GM21515 (cell line): ENCODE data around the gene RALGAPA1.
"Not testable (repeated sequence)": the region's sequence is repeated elsewhere in the genome, so short reads cannot be mapped to it uniquely, and the experiment has no call there.

Source experiments
- ATAC-seq: cut with Tn5 transposase; IDR thresholded peaks from one replicate; pipeline ENCODE4 v1.9.1; 2021; ENCODE audit not compliant: unreplicated experiment

RALGAPA1 gene

DNA sequence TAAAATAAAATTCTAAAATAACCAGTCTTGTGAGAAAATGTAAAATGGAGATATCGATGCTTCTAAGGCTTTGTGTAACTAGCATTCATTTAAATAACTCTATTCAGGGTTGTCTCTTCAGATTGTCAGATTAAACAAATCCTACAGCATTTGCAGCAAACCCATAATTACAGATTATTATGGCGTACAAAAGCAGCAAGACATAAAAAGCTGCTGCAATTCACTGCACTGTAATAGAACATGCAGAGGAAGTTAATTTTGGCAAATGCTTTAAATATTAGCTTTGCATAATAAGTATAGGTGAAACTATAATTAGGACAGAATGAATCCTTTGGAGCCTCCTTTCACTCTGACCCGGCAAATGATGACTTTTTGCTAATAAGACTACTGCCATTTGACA lies 176.8 kb downstream of the RALGAPA1 start:
- ATAC-seq, result no peak

DNA sequence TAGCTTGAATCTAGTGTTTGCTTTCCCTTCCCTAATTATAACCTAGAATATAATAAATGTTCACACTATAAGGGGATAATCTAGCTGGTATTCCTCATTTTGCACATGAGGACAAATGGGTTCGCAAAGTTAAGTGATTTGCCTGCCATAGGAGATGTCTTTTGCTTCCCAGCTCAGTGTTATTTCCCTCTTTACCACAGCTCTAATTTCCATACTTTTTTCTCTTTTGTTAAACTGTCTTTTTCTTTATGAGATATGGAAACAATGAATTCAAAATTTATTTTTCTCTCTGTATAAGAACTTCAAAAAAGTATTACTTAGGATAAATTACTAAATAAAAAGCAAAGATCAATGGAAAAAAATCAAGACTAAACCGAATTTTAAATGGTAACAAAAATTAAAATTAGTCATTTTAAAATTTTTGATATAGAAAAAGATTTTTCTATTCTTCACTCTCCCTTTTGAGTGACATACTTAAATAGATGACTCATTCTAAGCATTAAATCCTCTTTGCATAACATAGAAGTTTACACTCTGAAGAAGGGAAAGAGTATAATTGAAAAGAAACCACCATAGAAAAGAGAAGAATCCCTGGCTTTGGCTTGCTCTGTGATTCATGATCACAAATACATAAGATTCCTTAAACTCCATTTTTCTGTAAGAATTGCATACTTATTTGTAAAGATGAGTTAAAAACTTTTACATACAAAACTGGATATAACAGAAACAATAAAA lies 177.9 kb downstream of the RALGAPA1 start:
- no peak for ATAC-seq

DNA sequence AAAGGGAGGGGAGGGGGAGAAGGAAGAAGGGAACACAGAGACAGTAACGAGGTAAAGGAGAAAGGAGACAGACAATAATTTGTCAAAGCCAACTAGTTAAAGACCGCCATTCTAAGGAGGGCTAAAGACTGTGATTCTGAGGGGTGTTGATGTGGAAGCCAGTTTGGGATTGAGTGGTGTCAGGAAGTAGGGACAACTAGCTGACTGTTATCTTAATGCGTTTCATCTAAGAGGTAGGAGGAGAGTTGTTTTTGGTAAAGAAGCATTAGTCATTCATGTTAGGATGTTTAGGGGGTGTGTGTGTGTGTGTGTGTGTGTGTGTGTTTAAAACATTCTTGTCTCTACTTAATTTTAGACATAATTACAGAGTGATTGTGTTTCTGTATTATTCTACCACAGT lies 180.1 kb downstream of the RALGAPA1 start:
- no peak for ATAC-seq

DNA sequence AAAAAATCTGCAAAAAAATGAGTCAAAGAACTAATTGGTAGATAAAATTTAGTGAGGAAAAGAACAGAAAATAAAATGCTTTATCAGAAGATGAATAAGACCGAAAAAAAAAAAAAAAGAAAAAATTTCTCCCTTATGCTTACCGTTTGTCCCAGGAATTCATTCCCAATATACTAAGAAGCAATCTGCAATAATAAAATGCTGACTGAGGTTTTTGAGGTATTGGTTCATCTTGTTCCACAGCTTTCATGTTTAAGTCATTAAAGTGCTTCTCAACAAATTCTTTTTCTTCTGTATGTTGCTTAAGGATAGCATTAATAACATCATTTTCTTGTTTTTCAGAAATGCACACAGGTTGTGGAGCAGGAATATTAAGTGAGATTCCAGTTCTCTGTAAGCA lies 182.1 kb downstream of the RALGAPA1 start:
- ATAC-seq, result not testable (repeated sequence)

DNA sequence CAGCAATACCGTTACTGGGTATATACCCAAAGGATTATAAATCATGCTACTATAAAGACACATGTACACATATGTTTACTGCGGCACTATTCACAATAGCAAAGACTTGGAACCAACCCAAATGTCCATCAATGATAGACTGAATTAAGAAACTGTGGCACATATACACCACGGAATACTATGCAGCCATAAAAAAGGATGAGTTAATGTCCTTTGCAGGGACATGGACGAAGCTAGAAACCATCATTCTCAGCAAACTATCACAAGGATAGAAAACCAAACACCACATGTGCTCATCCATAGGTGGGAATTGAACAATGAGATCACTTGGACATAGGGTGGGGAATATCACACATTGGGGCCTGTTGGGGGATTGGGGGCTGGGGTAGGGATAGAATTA lies 187.1 kb downstream of the RALGAPA1 start:
- not testable (repeated sequence) for ATAC-seq

DNA sequence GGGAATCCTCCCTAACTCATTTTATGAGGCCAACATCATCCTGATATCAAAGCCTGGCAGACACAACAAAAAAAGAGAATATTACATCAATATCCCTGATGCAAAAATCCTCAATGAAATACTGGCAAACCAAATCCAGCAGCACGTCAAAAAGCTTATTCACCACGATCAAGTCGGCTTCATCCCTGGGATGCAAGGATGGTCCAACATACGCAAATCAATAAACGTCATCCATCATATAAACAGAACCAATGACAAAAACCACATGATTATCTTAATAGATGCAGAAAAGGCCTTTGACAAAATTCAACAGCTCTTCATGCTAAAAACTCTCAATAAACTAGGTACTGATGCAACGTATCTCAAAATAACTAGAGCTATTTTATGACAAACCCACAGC lies 189.1 kb downstream of the RALGAPA1 start:
- not testable (repeated sequence) for ATAC-seq

DNA sequence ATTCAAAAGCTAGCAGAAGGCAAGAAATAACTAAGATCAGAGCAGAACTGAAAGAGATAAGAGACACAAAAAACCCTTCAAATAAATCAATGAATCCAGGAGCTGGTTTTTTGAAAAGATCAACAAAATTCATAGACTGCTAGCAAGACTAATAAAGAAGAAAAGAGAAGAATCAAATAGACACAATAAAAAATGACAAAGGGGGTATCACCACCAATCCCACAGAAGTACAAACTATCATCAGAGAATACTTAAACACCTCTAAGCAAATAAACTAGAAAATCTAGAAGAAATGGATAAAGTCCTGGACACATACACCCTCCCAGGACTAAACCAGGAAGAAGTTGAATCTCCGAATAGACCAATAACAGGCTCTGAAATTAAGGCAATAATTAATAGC lies 189.6 kb downstream of the RALGAPA1 start:
- not testable (repeated sequence) for ATAC-seq

DNA sequence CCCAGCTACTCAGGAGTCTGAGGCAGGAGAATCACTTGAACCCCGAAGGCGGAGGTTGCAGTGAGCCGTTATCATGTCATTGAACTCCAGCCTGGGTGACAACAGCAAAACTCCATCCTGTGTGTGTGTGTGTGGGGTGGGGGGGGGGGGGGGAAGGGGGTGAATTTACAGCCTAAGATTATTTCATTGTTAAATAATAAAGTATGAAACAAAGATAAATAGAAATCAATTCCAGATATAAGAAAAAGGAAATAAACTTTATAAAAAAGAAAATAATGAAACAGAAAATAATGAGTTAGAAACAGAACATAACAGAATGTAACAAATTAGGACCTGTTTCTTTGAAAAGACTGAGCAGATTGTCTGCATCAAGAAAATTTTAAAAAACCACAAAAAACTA lies 191.6 kb downstream of the RALGAPA1 start:
- no peak for ATAC-seq

DNA sequence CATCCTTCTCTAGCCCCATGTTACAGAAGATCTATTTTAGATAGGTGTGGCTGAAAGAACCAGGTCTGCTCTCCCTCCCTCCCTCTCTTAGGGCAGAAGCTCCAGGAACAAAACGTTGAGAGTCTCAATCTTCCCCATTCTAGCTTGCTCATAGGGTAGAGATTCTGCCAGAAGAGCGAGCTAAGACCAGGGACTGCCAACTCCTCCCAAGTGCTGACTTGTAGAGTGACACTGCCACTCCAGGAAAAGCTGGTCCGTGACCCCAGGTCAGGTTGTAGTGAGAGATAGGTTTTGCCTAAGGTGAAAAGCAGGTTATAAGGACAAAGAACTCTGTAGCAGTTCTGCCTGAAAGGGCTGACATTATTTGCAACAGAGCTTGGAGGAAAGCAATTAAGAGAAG lies 201.7 kb downstream of the RALGAPA1 start:
- ATAC-seq, result no peak

DNA sequence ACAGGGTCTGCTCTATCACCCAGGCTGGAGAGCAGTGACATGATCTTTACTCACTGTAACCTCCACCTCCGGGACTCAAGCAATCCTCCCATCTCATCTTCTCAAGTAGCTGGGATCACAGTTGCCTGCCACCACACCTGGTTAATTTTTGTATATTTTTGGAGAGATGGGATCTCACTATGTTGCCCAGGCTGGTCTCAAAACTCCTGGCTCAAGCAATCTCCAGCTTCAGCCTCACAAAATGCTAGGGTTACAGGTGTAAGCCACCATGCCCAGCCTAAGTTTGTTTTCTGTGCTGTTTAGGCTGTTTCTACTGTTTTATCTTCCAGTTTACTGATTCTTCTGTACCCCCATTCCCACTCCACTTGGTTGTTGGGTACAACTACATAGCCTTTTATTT lies 208.8 kb downstream of the RALGAPA1 start:
- ATAC-seq, result no peak

DNA sequence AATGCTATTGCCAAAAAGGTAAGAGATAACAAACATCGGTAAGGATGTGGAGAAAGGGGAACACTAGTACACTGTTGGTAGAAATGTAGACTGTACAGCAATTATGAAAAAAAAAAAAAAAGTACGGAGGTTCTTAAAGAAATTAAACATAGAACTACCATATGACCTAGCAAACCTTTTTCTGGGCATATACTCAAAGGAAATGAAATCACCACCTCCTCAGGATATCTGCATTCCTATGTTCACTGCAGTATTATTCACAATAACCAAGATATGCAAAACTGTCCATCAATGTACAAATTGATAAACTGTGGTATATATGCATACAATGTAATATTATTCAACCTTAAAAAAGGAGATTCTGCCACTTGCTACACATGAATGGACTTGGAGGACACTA lies 214.5 kb downstream of the RALGAPA1 start:
- no peak for ATAC-seq

DNA sequence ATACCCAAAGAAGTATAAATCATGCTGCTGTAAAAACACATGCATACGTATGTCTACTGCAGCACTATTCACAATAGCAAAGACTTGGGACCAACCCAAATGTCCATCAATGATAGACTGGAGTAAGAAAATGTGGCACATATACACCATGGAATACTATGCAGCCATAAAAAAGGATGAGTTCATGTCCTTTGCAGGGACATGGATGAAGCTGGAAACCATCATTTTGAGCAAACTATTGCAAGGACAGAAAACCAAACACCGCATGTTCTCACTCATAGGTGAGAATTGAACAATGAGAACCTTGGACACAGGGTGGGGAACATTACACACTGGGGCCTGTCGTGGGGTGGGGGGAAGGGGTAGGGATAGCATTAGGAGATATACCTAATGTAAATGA lies 221.7 kb downstream of the RALGAPA1 start:
- not testable (repeated sequence) for ATAC-seq

DNA sequence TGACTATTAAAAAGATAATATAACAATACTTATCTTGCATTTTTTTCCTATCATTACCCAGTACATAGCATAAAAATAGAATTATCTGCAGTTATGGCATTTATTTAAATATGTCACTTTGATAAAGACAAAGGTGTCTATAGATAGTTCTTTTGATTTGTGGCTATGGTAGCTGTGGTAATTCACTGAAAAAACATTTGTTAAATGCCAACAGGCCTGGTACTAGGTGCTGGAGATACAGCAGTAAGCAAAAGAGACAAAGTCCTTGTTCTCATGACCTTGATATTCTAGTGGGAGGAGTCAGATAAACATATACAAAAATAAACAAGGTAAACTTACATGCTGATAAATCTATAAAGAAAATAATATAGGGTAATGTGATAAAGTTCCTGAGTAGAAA lies 230.5 kb downstream of the RALGAPA1 start:
- no peak for ATAC-seq

DNA sequence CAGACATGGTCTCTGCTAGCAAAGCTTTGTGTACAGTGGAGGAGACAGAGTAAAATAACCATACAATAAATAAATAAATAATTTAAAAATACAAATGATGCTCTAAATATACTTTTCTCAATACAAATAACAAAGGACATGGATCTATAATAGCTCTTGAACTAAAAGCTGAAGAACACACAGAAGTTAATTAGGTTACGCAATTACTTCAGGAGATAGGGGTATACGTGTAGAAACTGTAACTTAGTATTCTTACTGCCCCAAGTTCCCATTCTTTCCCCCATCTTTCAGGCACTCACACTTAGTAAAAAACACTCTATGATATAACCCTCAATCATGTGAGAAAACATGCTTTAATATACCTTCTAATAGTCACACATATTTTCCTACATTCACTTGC lies 231.0 kb downstream of the RALGAPA1 start:
- ATAC-seq, result no peak

DNA sequence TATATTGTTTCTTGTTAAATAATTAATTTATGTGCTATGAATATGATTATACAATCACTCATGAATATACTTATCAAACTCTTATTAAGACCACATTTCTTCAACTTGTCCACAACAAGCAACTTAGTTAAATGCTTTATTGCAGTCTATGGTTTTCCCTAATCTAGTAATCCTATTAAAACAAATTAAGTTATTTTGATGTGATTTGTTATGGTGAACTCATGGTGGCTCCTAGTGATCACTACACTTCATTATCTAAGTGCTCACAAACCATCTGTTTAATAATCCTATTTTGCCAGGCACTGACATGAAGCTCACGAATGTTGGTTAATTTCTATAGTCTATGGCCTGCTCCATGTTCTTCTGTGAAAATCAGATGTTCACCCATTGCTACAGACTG lies 232.2 kb downstream of the RALGAPA1 start:
- ATAC-seq, result no peak

DNA sequence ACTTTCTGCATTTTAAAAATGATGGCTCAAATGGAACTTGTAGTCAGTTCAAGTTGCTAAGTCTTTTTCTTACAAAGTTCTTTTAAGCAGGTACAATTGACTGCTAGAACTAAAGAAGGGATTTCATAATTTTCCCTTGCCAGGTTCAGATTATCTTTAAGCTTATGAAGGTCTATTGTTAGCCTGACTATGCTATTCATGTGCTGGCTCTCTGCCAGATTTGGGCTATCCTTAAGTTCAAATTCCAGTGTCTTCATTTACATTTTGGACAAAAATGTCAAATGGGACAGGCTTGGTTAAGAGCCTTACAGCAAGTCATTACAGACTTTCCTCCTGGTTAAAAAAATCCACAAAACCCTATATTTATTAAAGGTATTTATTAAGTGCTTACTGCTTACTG lies 232.8 kb downstream of the RALGAPA1 start:
- ATAC-seq, result no peak

DNA sequence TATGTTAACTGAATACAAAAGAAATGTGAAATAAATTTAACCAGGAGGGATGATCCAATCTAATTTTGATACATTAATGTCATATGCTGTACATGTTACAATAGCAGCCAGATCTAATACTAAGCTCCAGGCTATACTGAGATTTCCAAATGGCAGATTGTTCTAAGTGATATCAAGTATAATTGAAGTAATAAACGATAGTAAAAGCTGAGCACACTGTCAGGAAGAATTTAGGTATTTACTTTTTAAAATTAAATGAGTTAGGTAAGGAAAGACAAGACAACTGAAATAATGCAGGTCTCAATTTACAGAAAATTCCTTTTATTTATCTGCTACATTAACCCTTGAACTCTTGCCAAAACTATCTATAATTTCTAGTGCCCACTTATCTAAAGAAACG lies 235.2 kb downstream of the RALGAPA1 start:
- ATAC-seq, result no peak

DNA sequence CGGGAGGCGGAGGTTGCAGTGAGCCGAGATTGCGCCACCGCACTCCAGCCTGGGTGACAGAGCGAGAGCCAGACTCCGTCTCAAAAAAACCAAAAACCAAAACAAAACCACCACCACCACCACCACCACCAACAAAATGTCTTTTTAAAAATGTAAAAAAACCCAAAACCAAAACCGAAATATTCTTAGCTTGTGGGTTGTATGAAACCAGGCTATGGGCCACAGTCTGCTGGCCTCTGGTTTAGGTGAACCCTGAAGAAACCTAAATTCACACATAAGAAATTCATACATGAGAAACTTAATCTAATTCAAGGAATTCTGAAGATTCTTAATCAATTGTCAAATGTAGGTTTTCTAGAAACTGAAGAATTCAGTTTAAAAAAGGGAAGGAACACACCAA lies 237.5 kb downstream of the RALGAPA1 start:
- ATAC-seq, result no peak

DNA sequence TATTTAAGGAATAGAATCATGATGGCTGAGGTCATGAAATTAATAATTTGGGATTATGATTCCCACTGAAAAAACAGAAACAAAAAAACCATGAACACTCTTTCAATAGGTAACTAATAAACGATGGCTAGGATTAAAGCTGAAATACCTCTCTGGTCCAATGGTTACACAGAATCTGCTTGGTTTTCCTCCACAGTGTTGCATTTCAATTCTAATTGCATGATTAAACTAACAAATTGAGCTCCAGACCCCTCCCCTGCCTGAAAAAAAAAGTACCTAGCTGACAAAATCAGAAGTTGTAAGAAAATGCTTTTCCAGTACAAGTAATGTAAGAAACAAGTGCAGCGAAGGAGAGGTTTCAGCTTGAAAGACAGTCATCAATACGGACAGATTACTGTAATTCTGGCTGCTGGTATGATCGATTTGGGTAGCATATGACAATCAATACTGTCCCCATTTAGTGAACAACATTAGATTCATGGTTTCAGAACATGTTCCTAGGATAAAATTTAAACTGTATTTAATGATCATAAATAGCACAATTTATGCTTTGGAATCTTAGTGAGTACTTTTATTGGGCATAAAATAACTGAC lies 243.1 kb downstream of the RALGAPA1 start:
- ATAC-seq, result no peak

DNA sequence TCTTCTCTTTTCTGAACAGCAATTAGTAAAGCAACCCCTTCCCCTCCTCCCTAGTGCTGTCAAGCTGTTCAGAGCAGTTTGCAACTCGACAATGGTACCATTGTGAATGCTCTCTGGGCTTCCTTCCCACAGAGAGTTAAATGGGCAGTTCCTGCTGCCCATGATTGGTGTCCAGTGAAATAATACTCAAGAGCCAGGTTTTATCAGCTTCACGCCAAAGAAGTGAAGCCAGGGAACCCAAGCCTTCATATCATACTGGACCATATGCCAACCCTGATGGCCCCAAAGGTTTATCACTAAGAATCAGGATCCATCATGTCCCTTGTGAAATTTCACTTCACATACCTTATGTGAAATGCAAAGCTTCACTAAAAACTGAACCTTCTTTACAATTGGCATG lies 250.4 kb downstream of the RALGAPA1 start:
- no peak for ATAC-seq

DNA sequence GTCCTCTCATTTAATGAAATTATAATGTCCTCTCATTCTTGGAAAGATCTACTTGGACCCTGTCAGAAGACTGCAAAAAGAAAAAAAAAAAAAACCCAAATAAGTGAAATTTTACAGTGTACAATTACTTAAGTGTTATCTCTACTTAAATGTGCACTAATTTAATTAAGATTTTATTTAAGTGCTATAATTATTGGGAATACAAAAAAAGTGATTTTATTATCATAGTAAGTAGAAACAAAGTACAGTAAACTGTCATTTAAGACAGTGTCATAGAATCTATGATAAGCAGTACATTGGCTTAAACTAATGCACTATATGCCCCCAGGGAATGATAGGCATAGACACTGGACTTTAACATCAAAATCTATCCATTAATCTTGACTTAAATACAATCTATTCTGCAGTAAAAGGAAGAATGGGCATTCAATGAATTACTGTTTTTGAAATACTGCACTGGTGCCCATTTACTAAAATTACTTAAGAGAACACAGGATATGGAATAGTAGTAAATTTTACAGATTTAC lies 251.8 kb downstream of the RALGAPA1 start:
- no peak for ATAC-seq

DNA sequence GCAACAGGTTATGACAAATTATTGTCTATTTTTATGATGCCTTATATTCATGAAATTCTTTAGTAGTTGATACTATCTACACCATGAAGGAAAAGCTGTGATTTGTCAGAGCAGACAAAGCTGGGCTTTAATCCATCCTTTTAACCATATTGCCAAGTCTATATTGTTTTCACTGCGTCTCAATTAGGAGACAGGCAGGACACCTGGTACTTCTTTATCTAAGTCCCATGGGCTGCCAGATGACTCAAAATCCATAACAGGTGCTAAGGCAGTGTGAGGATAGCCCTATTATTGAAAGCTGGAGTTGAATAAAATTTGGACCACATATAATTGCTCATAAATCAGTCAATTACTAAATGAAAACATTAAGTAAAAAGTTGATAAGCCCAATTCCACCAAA lies 252.5 kb downstream of the RALGAPA1 start:
- no peak for ATAC-seq

DNA sequence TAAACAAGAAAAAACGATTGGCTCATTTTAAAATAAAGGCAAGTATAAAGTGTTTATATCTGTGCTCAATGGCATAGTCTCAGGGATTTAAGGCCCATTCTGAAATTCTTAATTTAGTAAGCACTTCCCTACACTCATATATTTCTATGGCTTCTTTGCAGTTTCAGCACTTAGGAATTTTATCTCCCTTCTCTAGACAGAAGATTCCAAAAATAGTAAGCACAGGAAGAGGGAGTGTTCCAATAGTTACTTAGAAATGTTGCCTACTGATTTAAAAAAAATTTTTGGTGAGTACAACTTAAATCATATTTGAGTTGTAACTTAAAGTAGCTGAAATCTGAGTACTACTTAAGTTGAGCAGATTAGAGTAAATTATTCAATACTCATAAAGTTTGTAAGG lies 255.3 kb downstream of the RALGAPA1 start:
- no peak for ATAC-seq
